Urinary bladder (tissue), 4 donors: ENCODE results near the gene MKLN1. TPM values are rescaled to one million over a fixed set of nuclear protein-coding genes. Genes with fewer than 3 reads are reported as not detected.
"Not testable (repeated sequence)": the region's sequence is repeated elsewhere in the genome, so short reads cannot be mapped to it uniquely, and the experiment has no call there.

ENCODE experiments used
- DNase-seq: peaks from one replicate; pipeline ENCODE4 v3.0.0-alpha.2; 2015; ENCODE audit errors: extremely low spot score
- H3K27ac ChIP-seq: one replicate; pipeline ENCODE4 v1.5.1; 2013; ENCODE audit warnings: low read depth, mild to moderate bottlenecking, moderate library complexity
- H3K36me3 ChIP-seq: one replicate; pipeline ENCODE4 v1.6.1; 2013; ENCODE audit warnings: mild to moderate bottlenecking, moderate library complexity; ENCODE audit not compliant: insufficient read depth
- H3K4me1 ChIP-seq: one replicate; pipeline ENCODE4 v1.6.1; 2013; ENCODE audit warnings: mild to moderate bottlenecking, moderate library complexity; ENCODE audit not compliant: insufficient read depth
- H3K4me3 ChIP-seq: one replicate; pipeline ENCODE4 v1.5.1; 2013; ENCODE audit warnings: low read depth, low read length
- WGBS: extraction: QIAGEN DNeasy Blood & Tissue Kit; methylation state at CpG from one replicate; pipeline ENCODE4 v1.1.7; 2013; 5-methylcytosine and 5-hydroxymethylcytosine counted together
- polyA plus RNA-seq: library from polyadenylated mRNA; stranded (reverse); fragments of 200-250 nt; gene quantifications from one replicate; pipeline ENCODE4 v1.2.3, GENCODE V29; 2013
- total RNA-seq: library from RNA; depleted of rRNA; stranded (reverse); fragments of >200 nt; gene quantifications from one replicate; pipeline ENCODE4 v1.2.3, GENCODE V29; 2014
- donor health status: healthy with polysubstance abuse.
- donor health status: healthy.

The MKLN1 gene
- total and polyA plus RNA-seq, 2 donors = 14.8 to 133 TPM

GRCh38 chr7:131300572-131301466, 26.9 kb upstream of the MKLN1 start:
- Histone ChIP-seq H3K4me3 (no peak overlapping the region), H3K36me3 (no peaks in the 10 kb centered on the region), H3K4me1 (no peaks in the 10 kb centered on the region), H3K27ac (no peak overlapping the region)
- 50% methylated on average over 8 of the region's 8 CpGs for WGBS
- no peak for DNase-seq

- H3K36me3 ChIP-seq = no peaks in the 10 kb centered on the region
- DNase-seq = no peak
- no peak overlapping the region for H3K4me3 ChIP-seq
- no peak overlapping the region for H3K27ac ChIP-seq
- H3K4me1 ChIP-seq = no peaks in the 10 kb centered on the region
- WGBS = 78% methylated on average over 4 of the region's 4 CpGs
These were observed 25.2 kb upstream of the MKLN1 start for GRCh38 chr7:131302446-131302845.

GRCh38 chr7:131302876-131303707, 24.6 kb upstream of the MKLN1 start:
- Histone ChIP-seq H3K36me3 (no peaks in the 10 kb centered on the region), H3K4me1 (no peaks in the 10 kb centered on the region), H3K27ac (no peak overlapping the region), H3K4me3 (no peak overlapping the region)
- 73% methylated on average over 8 of the region's 8 CpGs for WGBS
- DNase-seq = no peak

GRCh38 chr7:131305152-131305551, 22.5 kb upstream of the MKLN1 start:
- H3K36me3 ChIP-seq = no peaks in the 10 kb centered on the region
- no peak overlapping the region for H3K4me3 ChIP-seq
- H3K27ac ChIP-seq = no peak overlapping the region
- H3K4me1 ChIP-seq = no peaks in the 10 kb centered on the region
- no peak for DNase-seq

GRCh38 chr7:131306041-131306440, 21.6 kb upstream of the MKLN1 start:
- not testable (repeated sequence) for H3K4me1 ChIP-seq, DNase-seq, H3K27ac ChIP-seq, H3K36me3 ChIP-seq, H3K4me3 ChIP-seq
- WGBS = 85% methylated on average over 3 of the region's 3 CpGs

- Histone ChIP-seq H3K4me1 (no peaks in the 10 kb centered on the region), H3K36me3 (no peaks in the 10 kb centered on the region), H3K4me3 (no peak overlapping the region), H3K27ac (no peak overlapping the region)
- no peak for DNase-seq
These were observed 20.9 kb upstream of the MKLN1 start for GRCh38 chr7:131306777-131307176.

- Histone ChIP-seq H3K36me3 (no peaks in the 10 kb centered on the region), H3K4me3 (no peak overlapping the region), H3K4me1 (no peaks in the 10 kb centered on the region), H3K27ac (no peak overlapping the region)
- 94% methylated on average over 1 of the region's 1 CpG for WGBS
- no peak for DNase-seq
These were observed 20.0 kb upstream of the MKLN1 start for GRCh38 chr7:131307627-131308026.

GRCh38 chr7:131312838-131313237, 14.8 kb upstream of the MKLN1 start:
- DNase-seq = no peak
- no peak overlapping the region for H3K27ac ChIP-seq
- no peaks in the 10 kb centered on the region for H3K36me3 ChIP-seq
- H3K4me3 ChIP-seq = no peak overlapping the region
- no peaks in the 10 kb centered on the region for H3K4me1 ChIP-seq
- WGBS = 57% methylated on average over 1 of the region's 1 CpG

- H3K36me3 ChIP-seq = no peaks in the 10 kb centered on the region
- DNase-seq = no peak
- H3K4me3 ChIP-seq = no peak overlapping the region
These were observed 7.1 kb upstream of the MKLN1 start for GRCh38 chr7:131320603-131321002.

GRCh38 chr7:131321656-131322055, 6.0 kb upstream of the MKLN1 start:
- no peak for DNase-seq
- no peak overlapping the region for H3K27ac ChIP-seq
- H3K4me1 ChIP-seq = no peaks in the 10 kb centered on the region
- no peaks in the 10 kb centered on the region for H3K36me3 ChIP-seq
- H3K4me3 ChIP-seq = no peak overlapping the region

More at GRCh38 chr7:131320603-131321002, 7.1 kb upstream of the MKLN1 start:
- no peaks in the 10 kb centered on the region for H3K4me1 ChIP-seq
- no peak overlapping the region for H3K27ac ChIP-seq

- WGBS = 58% methylated on average over 1 of the region's 1 CpG
- H3K36me3 ChIP-seq = no peaks in the 10 kb centered on the region
These were observed 5.6 kb upstream of the MKLN1 start for GRCh38 chr7:131322061-131322460.

GRCh38 chr7:131322861-131323260, 4.8 kb upstream of the MKLN1 start:
- WGBS = 87% methylated on average over 7 of the region's 7 CpGs
- H3K36me3 ChIP-seq = no peaks in the 10 kb centered on the region
- H3K27ac ChIP-seq = no peak overlapping the region
- H3K4me3 ChIP-seq = no peak overlapping the region
- DNase-seq = no peak
- no peaks in the 10 kb centered on the region for H3K4me1 ChIP-seq

More at GRCh38 chr7:131322061-131322460, 5.6 kb upstream of the MKLN1 start:
- Histone ChIP-seq H3K27ac (no peak overlapping the region), H3K4me3 (no peak overlapping the region), H3K4me1 (no peaks in the 10 kb centered on the region)
- DNase-seq = no peak

- Histone ChIP-seq H3K36me3 (no peaks in the 10 kb centered on the region), H3K4me1 (no peaks in the 10 kb centered on the region), H3K4me3 (no peak overlapping the region), H3K27ac (no peak overlapping the region)
- DNase-seq = no peak
- 94% methylated on average over 5 of the region's 5 CpGs for WGBS
These were observed 2.4 kb upstream of the MKLN1 start for GRCh38 chr7:131325179-131325840.
